H9 (cell line): ENCODE results near the gene CTPS1. TPM values are rescaled to one million over a fixed set of nuclear protein-coding genes. Genes with fewer than 3 reads are reported as not detected.

Experiments used
- DNase-seq: peaks from one replicate; pipeline ENCODE4 v3.0.0-alpha.2; 2017
- H2AFZ ChIP-seq: one replicate; pipeline ENCODE4 v1.6.1; 2013; ENCODE audit warnings: mild to moderate bottlenecking, low read length, control low read depth, moderate library complexity
- H2AK5ac ChIP-seq: 2 replicates; pipeline ENCODE4 v1.6.1; 2013; ENCODE audit warnings: low read length, control low read depth, mixed read lengths; ENCODE audit not compliant: insufficient read length
- H2BK120ac ChIP-seq: one replicate; pipeline ENCODE4 v1.6.1; 2013; ENCODE audit warnings: low read depth, mild to moderate bottlenecking, low read length, control low read depth, inconsistent platforms; ENCODE audit not compliant: poor library complexity, severe bottlenecking
- H2BK12ac ChIP-seq: 2 replicates; pipeline ENCODE4 v1.6.1; 2013; ENCODE audit warnings: low read length, control low read depth, mixed read lengths, low read depth; ENCODE audit not compliant: insufficient read length
- H2BK15ac ChIP-seq: 2 replicates; pipeline ENCODE4 v1.6.1; 2013; ENCODE audit warnings: low read depth, low read length, control low read depth
- H2BK20ac ChIP-seq: one replicate; pipeline ENCODE4 v1.6.1; 2013; ENCODE audit warnings: low read depth, mild to moderate bottlenecking, low read length, control low read depth, inconsistent platforms; ENCODE audit not compliant: poor library complexity, severe bottlenecking
- H2BK5ac ChIP-seq: 2 replicates; pipeline ENCODE4 v1.6.1; 2013; ENCODE audit warnings: low read length, control low read depth, mixed read lengths; ENCODE audit not compliant: insufficient read length
- H3K14ac ChIP-seq: 2 replicates; pipeline ENCODE4 v1.6.1; 2013; ENCODE audit warnings: low read length, control low read depth; ENCODE audit not compliant: insufficient read depth
- H3K18ac ChIP-seq: 2 replicates; pipeline ENCODE4 v1.6.1; 2013; ENCODE audit warnings: low read depth, mild to moderate bottlenecking, mixed read lengths, low read length, control low read depth; ENCODE audit not compliant: insufficient read length
- H3K23ac ChIP-seq: 2 replicates; pipeline ENCODE4 v1.6.1; 2013; ENCODE audit warnings: low read length, control low read depth, mixed read lengths, low read depth; ENCODE audit not compliant: insufficient read length
- H3K23me2 ChIP-seq: 2 replicates; pipeline ENCODE4 v1.6.1; 2013; ENCODE audit warnings: low read depth, mild to moderate bottlenecking, mixed read lengths, low read length, control low read depth; ENCODE audit not compliant: insufficient read length, poor library complexity, severe bottlenecking
- H3K27ac ChIP-seq: 2 replicates; pipeline ENCODE4 v1.5.1; 2013; ENCODE audit warnings: low read length, control low read depth, mixed read lengths, low read depth; ENCODE audit not compliant: insufficient read length
- H3K27me3 ChIP-seq: 2 replicates; pipeline ENCODE4 v1.6.1; 2013; ENCODE audit warnings: low read length, control low read depth, inconsistent platforms; ENCODE audit not compliant: insufficient read depth
- H3K4ac ChIP-seq: 2 replicates; pipeline ENCODE4 v1.6.1; 2013; ENCODE audit warnings: low read depth, mild to moderate bottlenecking, control low read depth, inconsistent platforms, low read length, moderate library complexity
- H3K4me1 ChIP-seq: 2 replicates; pipeline ENCODE4 v1.6.1; 2013; ENCODE audit warnings: low read length, control low read depth, inconsistent platforms; ENCODE audit not compliant: insufficient read depth
- H3K4me2 ChIP-seq: 2 replicates; pipeline ENCODE4 v1.6.1; 2013; ENCODE audit warnings: low read length, control low read depth, mixed read lengths; ENCODE audit not compliant: insufficient read length, insufficient read depth
- H3K56ac ChIP-seq: 2 replicates; pipeline ENCODE4 v1.6.1; 2013; ENCODE audit warnings: low read depth, mild to moderate bottlenecking, mixed read lengths, low read length, control low read depth; ENCODE audit not compliant: insufficient read length
- H3K79me1 ChIP-seq: 2 replicates; pipeline ENCODE4 v1.6.1; 2013; ENCODE audit warnings: low read depth, mild to moderate bottlenecking, moderate library complexity, low read length, control low read depth, inconsistent platforms; ENCODE audit not compliant: insufficient read depth, poor library complexity, severe bottlenecking
- H3K79me2 ChIP-seq: 2 replicates; pipeline ENCODE4 v1.6.1; 2013; ENCODE audit warnings: low read length, control low read depth, inconsistent platforms; ENCODE audit not compliant: insufficient read depth
- H3K9ac ChIP-seq: 2 replicates; pipeline ENCODE4 v1.6.1; 2013; ENCODE audit warnings: low read length, control low read depth, mixed read lengths; ENCODE audit not compliant: insufficient read length; ENCODE audit errors: extremely low read depth
- H3K9me3 ChIP-seq: one replicate; pipeline ENCODE4 v1.6.1; 2013; ENCODE audit warnings: low read depth, low read length, inconsistent platforms; ENCODE audit not compliant: control insufficient read depth
- H3T11ph ChIP-seq: one replicate; pipeline ENCODE4 v1.6.1; 2013; ENCODE audit warnings: mild to moderate bottlenecking, low read length, control low read depth, inconsistent platforms
- H4K20me1 ChIP-seq: one replicate; pipeline ENCODE4 v1.6.1; 2013; ENCODE audit not compliant: control insufficient read depth, insufficient read length, insufficient read depth
- H4K5ac ChIP-seq: 2 replicates; pipeline ENCODE4 v1.6.1; 2013; ENCODE audit warnings: low read depth, mild to moderate bottlenecking, mixed read lengths, low read length, control low read depth; ENCODE audit not compliant: insufficient read length
- H4K8ac ChIP-seq: replicated peaks from 2 replicates; pipeline ENCODE4 v1.6.1; 2013; ENCODE audit warnings: low read length, control low read depth, mixed read lengths, low read depth; ENCODE audit not compliant: insufficient read length
- H4K91ac ChIP-seq: 2 replicates; pipeline ENCODE4 v1.6.1; 2013; ENCODE audit warnings: low read depth, mild to moderate bottlenecking, moderate library complexity, mixed read lengths, low read length, control low read depth; ENCODE audit not compliant: insufficient read length
- H3K27ac Mint-ChIP-seq, 3 experiments: 2 replicates in 2 of 3; 3 replicates in 1 of 3; pipeline ENCODE4 v1.8.0; 2020 to 2021; ENCODE audit warnings: mixed read lengths in 3 of 3, mild to moderate bottlenecking in 1 of 3, moderate library complexity in 1 of 3
- H3K27me3 Mint-ChIP-seq: 2 replicates; pipeline ENCODE4 v1.8.0; 2021; ENCODE audit warnings: low read depth, mild to moderate bottlenecking, moderate library complexity, mixed read lengths
- H3K36me3 Mint-ChIP-seq, 3 experiments: 2 replicates in 2 of 3; 3 replicates in 1 of 3; pipeline ENCODE4 v1.8.0; 2020 to 2021; ENCODE audit warnings: low read depth in 3 of 3, mixed read lengths in 3 of 3; ENCODE audit not compliant: insufficient read depth in 1 of 3
- H3K4me1 Mint-ChIP-seq, 2 experiments: 2 replicates each; pipeline ENCODE4 v1.8.0; 2020; ENCODE audit warnings: mixed read lengths in 2 of 2
- H3K4me3 Mint-ChIP-seq, 2 experiments: 2 replicates in 1 of 2; 3 replicates in 1 of 2; pipeline ENCODE4 v1.8.0; 2020 to 2021; ENCODE audit warnings: mild to moderate bottlenecking in 2 of 2, mixed read lengths in 2 of 2, moderate library complexity in 1 of 2
- H3K9me3 Mint-ChIP-seq, 2 experiments: 2 replicates in 1 of 2; 3 replicates in 1 of 2; pipeline ENCODE4 v1.8.0; 2020; ENCODE audit warnings: mild to moderate bottlenecking in 2 of 2, mixed read lengths in 2 of 2, moderate library complexity in 1 of 2
- WGBS: extraction: QIAGEN DNeasy Blood & Tissue Kit; methylation state at CpG from one replicate; pipeline ENCODE4 v1.1.7; 2013; ENCODE audit warnings: missing lambda C conversion rate, low lambda C conversion rate, mixed read lengths; ENCODE audit not compliant: insufficient read length; ENCODE audit errors: extremely low coverage; 5-methylcytosine and 5-hydroxymethylcytosine counted together
- total RNA-seq: library from RNA; stranded (reverse); gene quantifications from 2 replicates; pipeline ENCODE4 v1.2.1, GENCODE V29; 2021
- TF ChIP-seq, protein P1 (sequence below): fragments of 200-600 bp; sonication (generic); conservative IDR thresholded peaks from 3 replicates; pipeline ENCODE4 v1.8.0; 2021; ENCODE audit warnings: antibody characterized with exemption, mild to moderate bottlenecking

The CTPS1 gene
- total RNA-seq, 1 experiment from 2014 or later: 105 TPM

DNA sequence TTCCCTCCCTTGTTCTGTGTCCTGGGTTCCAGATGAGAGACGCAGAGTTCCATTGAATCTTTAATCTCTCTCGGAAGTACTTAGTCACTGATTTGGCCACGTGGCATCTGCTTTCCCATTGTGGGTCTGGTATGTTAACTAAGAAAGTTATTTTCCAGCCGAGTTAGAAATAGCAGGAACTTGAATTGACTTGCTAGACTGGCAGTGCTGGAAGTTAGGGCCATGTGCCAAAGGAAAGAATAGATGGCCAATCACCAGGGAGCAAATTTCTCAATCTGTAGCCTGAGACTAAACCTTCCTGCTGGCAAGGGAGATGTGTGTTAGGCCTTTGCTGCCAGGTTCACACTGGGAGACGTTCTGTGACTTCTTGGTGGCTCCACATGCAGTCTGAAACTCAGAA, 66.2 kb downstream of the CTPS1 start:
- Mint-ChIP-seq H3K27ac (no peak overlapping the region), H3K9me3 (no peaks in the 10 kb centered on the region), H3K4me1 (no peaks in the 10 kb centered on the region), H3K36me3 (peaks cover 0 to 26% (median 18%) of the 10 kb centered on the region in 3 experiments; a peak in 5 of 7 replicates), H3K4me3 (no peak overlapping the region), H3K27me3 (no peaks in the 10 kb centered on the region)
- no peak overlapping the region for H3K9ac ChIP-seq
- no peak overlapping the region for H2BK12ac ChIP-seq
- H2AK5ac ChIP-seq: no peak overlapping the region
- no peak overlapping the region for H2BK15ac ChIP-seq
- no peak overlapping the region for H2BK20ac ChIP-seq
- H3K79me1 ChIP-seq: no peaks in the 10 kb centered on the region
- H3K4me1 ChIP-seq: no peaks in the 10 kb centered on the region
- H4K8ac ChIP-seq: no peak overlapping the region
- H3K9me3 ChIP-seq: no peaks in the 10 kb centered on the region
- H4K5ac ChIP-seq: no peak overlapping the region
- H3K27ac ChIP-seq: no peak overlapping the region
- H3K23ac ChIP-seq: no peak overlapping the region
- WGBS: no CpG with 5 or more reads among the region's 5 CpGs
- no peak overlapping the region for H3K18ac ChIP-seq
- no peaks in the 10 kb centered on the region for H3K23me2 ChIP-seq
- no peaks in the 10 kb centered on the region for H4K20me1 ChIP-seq
- TF ChIP-seq, protein P1, sequence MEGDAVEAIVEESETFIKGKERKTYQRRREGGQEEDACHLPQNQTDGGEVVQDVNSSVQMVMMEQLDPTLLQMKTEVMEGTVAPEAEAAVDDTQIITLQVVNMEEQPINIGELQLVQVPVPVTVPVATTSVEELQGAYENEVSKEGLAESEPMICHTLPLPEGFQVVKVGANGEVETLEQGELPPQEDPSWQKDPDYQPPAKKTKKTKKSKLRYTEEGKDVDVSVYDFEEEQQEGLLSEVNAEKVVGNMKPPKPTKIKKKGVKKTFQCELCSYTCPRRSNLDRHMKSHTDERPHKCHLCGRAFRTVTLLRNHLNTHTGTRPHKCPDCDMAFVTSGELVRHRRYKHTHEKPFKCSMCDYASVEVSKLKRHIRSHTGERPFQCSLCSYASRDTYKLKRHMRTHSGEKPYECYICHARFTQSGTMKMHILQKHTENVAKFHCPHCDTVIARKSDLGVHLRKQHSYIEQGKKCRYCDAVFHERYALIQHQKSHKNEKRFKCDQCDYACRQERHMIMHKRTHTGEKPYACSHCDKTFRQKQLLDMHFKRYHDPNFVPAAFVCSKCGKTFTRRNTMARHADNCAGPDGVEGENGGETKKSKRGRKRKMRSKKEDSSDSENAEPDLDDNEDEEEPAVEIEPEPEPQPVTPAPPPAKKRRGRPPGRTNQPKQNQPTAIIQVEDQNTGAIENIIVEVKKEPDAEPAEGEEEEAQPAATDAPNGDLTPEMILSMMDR: no peak
- H3K56ac ChIP-seq: no peak overlapping the region
- no peak overlapping the region for H2BK5ac ChIP-seq
- no peak overlapping the region for H2AFZ ChIP-seq
- H3K27me3 ChIP-seq: no peaks in the 10 kb centered on the region
- no peak overlapping the region for H3K14ac ChIP-seq
- H3K79me2 ChIP-seq: no peaks in the 10 kb centered on the region
- no peak overlapping the region for H3K4ac ChIP-seq
- no peak overlapping the region for H3K4me2 ChIP-seq
- no peak overlapping the region for H2BK120ac ChIP-seq
- H4K91ac ChIP-seq: no peak overlapping the region
- no peak overlapping the region for H3T11ph ChIP-seq
- no peak for DNase-seq
